GM23248 (cell line): Measurements from ENCODE around the gene MCL1.

Experiments
- EZH2 ChIP-seq: fragments of 200-600 bp; sonication (generic); IDR thresholded peaks from 2 replicates; pipeline ENCODE4 v1.6.1; 2018; ENCODE audit warnings: antibody characterized with exemption, mild to moderate bottlenecking; ENCODE audit not compliant: insufficient read depth, poor library complexity, severe bottlenecking
- EZH2phosphoT487 ChIP-seq: fragments of 200-600 bp; sonication (generic); IDR thresholded peaks from 2 replicates; pipeline ENCODE4 v1.6.1; 2018; ENCODE audit warnings: antibody characterized with exemption, moderate library complexity, mild to moderate bottlenecking, low read depth; ENCODE audit not compliant: insufficient read depth

DNA sequence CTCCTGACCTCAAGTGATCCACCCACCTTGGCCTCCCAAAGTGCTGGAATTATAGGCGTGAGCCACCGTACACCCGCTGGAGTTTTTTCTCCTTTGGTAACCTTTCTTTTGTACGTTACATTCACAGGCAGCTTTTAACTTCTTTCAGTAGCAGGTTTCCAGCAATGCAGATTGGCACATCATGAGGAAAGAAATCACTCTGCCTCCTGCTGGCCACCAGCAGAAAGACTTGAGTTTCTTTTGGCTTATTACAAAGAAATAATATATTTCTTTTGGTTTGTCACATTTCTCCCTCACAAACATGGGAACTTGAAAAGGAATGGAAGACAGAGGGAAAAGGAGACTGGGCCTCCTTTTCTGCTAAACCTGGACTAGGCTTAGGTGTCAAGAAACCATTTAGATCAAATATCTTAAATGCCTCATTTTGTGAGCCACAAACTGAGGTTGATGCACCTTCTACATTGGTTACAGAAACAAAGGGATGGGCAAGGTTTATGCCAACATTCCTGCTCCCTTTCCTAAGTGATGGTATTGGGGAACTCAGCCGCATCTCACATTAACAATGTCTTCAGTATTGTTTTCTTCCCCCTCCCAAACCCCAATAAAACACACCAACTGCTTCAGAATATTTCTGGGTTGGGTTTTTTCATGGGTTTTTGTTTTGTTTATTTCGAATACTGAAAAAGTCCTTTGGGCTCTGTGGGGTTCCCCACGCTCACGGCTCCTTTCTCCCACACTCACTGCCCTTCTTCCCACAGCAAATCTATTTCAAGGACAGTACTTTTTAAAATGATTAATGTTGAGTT is 42.3 kb upstream of the MCL1 start:
- no peak for TF ChIP-seq EZH2phosphoT487
- TF ChIP-seq EZH2 = no peak
